Measurements from ENCODE around the gene PSMB10. TPM values are rescaled to one million over a fixed set of nuclear protein-coding genes. Genes with fewer than 3 reads are reported as not detected.

Gene PSMB10
- total RNA-seq, 1 experiment from 2014 or later: 79.3 TPM

GRCh38 chr16:67971111-67971510 lies 34.5 kb upstream of the PSMB10 start:
- Mint-ChIP-seq H3K27me3 (ENCODE audit: unreplicated experiment) (peaks cover 8% of the 10 kb centered on the region), H3K27ac (ENCODE audit: unreplicated experiment) (no peak overlapping the region), H3K4me3 (ENCODE audit: low read depth, unreplicated experiment) (no peak overlapping the region), H3K36me3 (ENCODE audit: insufficient read depth, unreplicated experiment) (peaks cover 36% of the 10 kb centered on the region), H3K4me1 (ENCODE audit: low read depth, unreplicated experiment) (peaks cover 23% of the 10 kb centered on the region), H3K9me3 (ENCODE audit: low read depth, unreplicated experiment) (no peaks in the 10 kb centered on the region)
- TF ChIP-seq CTCF (IDR thresholded peaks at IDR 0.05; ENCODE audit: unreplicated experiment): no peak
- intact Hi-C loops (cut with micrococcal nuclease; ENCODE audit: unreplicated experiment): no loop called here
- no TSS peak for BruUV-seq (replicated peaks)
- no peak for DNase-seq
- CTCF ChIA-PET: interaction anchor here (0.7 kb wide), 1 partner anchor 52 kb away, joined by 3 read pairs; the partner anchor contains the start of genes DDX28 and DUS2

- Mint-ChIP-seq H3K27me3 (ENCODE audit: unreplicated experiment) (no peaks in the 10 kb centered on the region), H3K36me3 (ENCODE audit: insufficient read depth, unreplicated experiment) (peaks cover 36% of the 10 kb centered on the region), H3K4me3 (ENCODE audit: low read depth, unreplicated experiment) (peak overlapping the region; percentile 85), H3K4me1 (ENCODE audit: low read depth, unreplicated experiment) (peaks cover 23% of the 10 kb centered on the region), H3K27ac (ENCODE audit: unreplicated experiment) (peak overlapping the region; percentile 69), H3K9me3 (ENCODE audit: low read depth, unreplicated experiment) (no peaks in the 10 kb centered on the region)
- intact Hi-C loops (cut with micrococcal nuclease; ENCODE audit: unreplicated experiment): no loop called here
- no TSS peak for BruUV-seq (replicated peaks)
- TF ChIP-seq CTCF (IDR thresholded peaks at IDR 0.05; ENCODE audit: unreplicated experiment): no peak
- no peak for DNase-seq
- CTCF ChIA-PET: interaction anchor here (0.6 kb wide), 2 partner anchors 12 to 30 kb away, joined by 3 to 7 read pairs; no protein-coding TSS in a partner anchor
Observed at GRCh38 chr16:67969254-67970039, 32.8 kb upstream of the PSMB10 start.

GRCh38 chr16:67968400-67969253 lies 32.0 kb upstream of the PSMB10 start, which contains the start of gene SLC12A4:
Gene SLC12A4, minus strand, starts transcription at chr16:67968637. Its CDS starts 84 bp downstream, at chr16:67968553.
- peaks cover 23% of the 10 kb centered on the region for H3K4me1 Mint-ChIP-seq (ENCODE audit: low read depth, unreplicated experiment)
- no peaks in the 10 kb centered on the region for H3K27me3 Mint-ChIP-seq (ENCODE audit: unreplicated experiment)
- intact Hi-C loops (cut with micrococcal nuclease; ENCODE audit: unreplicated experiment): no loop called here
- peak; percentile 90 for DNase-seq
- peak within 1 kb of the TSS; percentile 85 for H3K4me3 Mint-ChIP-seq (ENCODE audit: low read depth, unreplicated experiment)
- H3K27ac Mint-ChIP-seq (ENCODE audit: unreplicated experiment): peak within 1 kb of the TSS; percentile 69
- H3K9me3 Mint-ChIP-seq (ENCODE audit: low read depth, unreplicated experiment): no peaks in the 10 kb centered on the region
- peaks cover 36% of the 10 kb centered on the region for H3K36me3 Mint-ChIP-seq (ENCODE audit: insufficient read depth, unreplicated experiment)
- BruUV-seq (replicated peaks): no TSS peak
- no peak for TF ChIP-seq CTCF (IDR thresholded peaks at IDR 0.05; ENCODE audit: unreplicated experiment)
- CTCF ChIA-PET: interaction anchor here (0.6 kb wide), 1 partner anchor 11 kb away, joined by 3 read pairs; no protein-coding TSS in a partner anchor

- BruUV-seq (replicated peaks): no TSS peak
- no peak for TF ChIP-seq CTCF (IDR thresholded peaks at IDR 0.05; ENCODE audit: unreplicated experiment)
- Mint-ChIP-seq H3K4me3 (ENCODE audit: low read depth, unreplicated experiment) (peak overlapping the region; percentile 85), H3K27ac (ENCODE audit: unreplicated experiment) (peak overlapping the region; percentile 45), H3K4me1 (ENCODE audit: low read depth, unreplicated experiment) (peaks cover 23% of the 10 kb centered on the region), H3K9me3 (ENCODE audit: low read depth, unreplicated experiment) (no peaks in the 10 kb centered on the region), H3K27me3 (ENCODE audit: unreplicated experiment) (no peaks in the 10 kb centered on the region), H3K36me3 (ENCODE audit: insufficient read depth, unreplicated experiment) (peaks cover 36% of the 10 kb centered on the region)
- DNase-seq: peak; percentile 40
- CTCF ChIA-PET: no interaction called here
- intact Hi-C loops (cut with micrococcal nuclease; ENCODE audit: unreplicated experiment): no loop called here
Observed at GRCh38 chr16:67967958-67968399, 31.3 kb upstream of the PSMB10 start.

Measured in Calu3 (cell line).